Gastroesophageal sphincter (tissue), 3 donors: ENCODE results near the gene PARL.

Source experiments
- EP300 ChIP-seq: sonication (generic); formaldehyde crosslinking; IDR thresholded peaks from one replicate; pipeline ENCODE4 v1.6.1; 2017; ENCODE audit warnings: antibody characterized with exemption, mild to moderate bottlenecking
- POLR2A ChIP-seq, 2 donors: fragments of 450-650 bp; IDR thresholded peaks; one replicate each; pipeline ENCODE4 v1.6.1; 2017; ENCODE audit warnings: antibody characterized with exemption in 2 of 2, mild to moderate bottlenecking in 2 of 2, moderate library complexity in 1 of 2
- POLR2AphosphoS5 ChIP-seq: sonication (generic); formaldehyde crosslinking; IDR thresholded peaks from one replicate; pipeline ENCODE4 v1.6.1; 2017; ENCODE audit warnings: antibody characterized with exemption
- TF ChIP-seq, protein P1 (sequence below), 4 experiments: fragments of 200-600 bp in 2 of 4; fragments of 450-650 bp in 2 of 4; sonication (generic) in 1 of 4; IDR thresholded peaks; one replicate each; pipeline ENCODE4 v1.5.1; 2017 to 2019; ENCODE audit warnings: antibody characterized with exemption in 4 of 4, mild to moderate bottlenecking in 2 of 4, moderate library complexity in 2 of 4

DNA sequence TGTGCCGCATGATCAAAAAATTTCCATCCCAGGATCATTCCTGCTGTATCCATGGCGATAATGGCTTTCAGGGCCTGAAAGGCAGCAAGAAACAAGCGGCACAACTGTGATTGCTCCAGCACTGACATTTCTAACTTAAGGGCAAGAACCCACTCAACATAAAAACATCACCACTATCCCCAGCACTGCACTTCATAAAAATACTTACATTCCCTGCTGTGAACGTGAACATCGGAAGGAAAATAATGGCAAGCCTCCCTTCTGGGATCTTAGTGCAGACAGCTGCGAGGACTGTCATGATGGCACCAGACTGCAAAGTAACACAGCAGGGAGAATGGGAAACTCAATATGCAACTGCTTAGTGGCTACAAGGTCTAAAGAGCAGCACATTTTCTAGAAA, 51.2 kb downstream of the PARL start:
- TF ChIP-seq, protein P1, sequence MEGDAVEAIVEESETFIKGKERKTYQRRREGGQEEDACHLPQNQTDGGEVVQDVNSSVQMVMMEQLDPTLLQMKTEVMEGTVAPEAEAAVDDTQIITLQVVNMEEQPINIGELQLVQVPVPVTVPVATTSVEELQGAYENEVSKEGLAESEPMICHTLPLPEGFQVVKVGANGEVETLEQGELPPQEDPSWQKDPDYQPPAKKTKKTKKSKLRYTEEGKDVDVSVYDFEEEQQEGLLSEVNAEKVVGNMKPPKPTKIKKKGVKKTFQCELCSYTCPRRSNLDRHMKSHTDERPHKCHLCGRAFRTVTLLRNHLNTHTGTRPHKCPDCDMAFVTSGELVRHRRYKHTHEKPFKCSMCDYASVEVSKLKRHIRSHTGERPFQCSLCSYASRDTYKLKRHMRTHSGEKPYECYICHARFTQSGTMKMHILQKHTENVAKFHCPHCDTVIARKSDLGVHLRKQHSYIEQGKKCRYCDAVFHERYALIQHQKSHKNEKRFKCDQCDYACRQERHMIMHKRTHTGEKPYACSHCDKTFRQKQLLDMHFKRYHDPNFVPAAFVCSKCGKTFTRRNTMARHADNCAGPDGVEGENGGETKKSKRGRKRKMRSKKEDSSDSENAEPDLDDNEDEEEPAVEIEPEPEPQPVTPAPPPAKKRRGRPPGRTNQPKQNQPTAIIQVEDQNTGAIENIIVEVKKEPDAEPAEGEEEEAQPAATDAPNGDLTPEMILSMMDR (IDR thresholded peaks at IDR 0.05): no peak
- TF ChIP-seq POLR2A (IDR thresholded peaks at IDR 0.05) (no peak), POLR2AphosphoS5 (no peak), EP300 (no peak)
